Colonic mucosa (tissue), 4 donors: ENCODE measurements around the gene C5orf24. TPM values are rescaled to one million over a fixed set of nuclear protein-coding genes. Genes with fewer than 3 reads are reported as not detected.
"Not testable (repeated sequence)": the region's sequence is repeated elsewhere in the genome, so short reads cannot be mapped to it uniquely, and the experiment has no call there.

Experiments used
- DNase-seq: peaks from one replicate; pipeline ENCODE4 v3.0.0-alpha.2; 2020
- H3K27ac ChIP-seq: fragments of 200-600 bp; one replicate; pipeline ENCODE4 v1.8.0; 2021
- H3K27me3 ChIP-seq: fragments of 200-600 bp; one replicate; pipeline ENCODE4 v1.8.0; 2021
- H3K36me3 ChIP-seq: fragments of 200-600 bp; one replicate; pipeline ENCODE4 v1.8.0; 2021
- H3K4me1 ChIP-seq: fragments of 200-600 bp; one replicate; pipeline ENCODE4 v1.8.0; 2021; ENCODE audit warnings: mild to moderate bottlenecking
- H3K4me3 ChIP-seq: fragments of 200-600 bp; one replicate; pipeline ENCODE4 v1.8.0; 2021
- H3K9ac ChIP-seq, 2 donors: one replicate each; pipeline ENCODE4 v1.7.0; 2013; ENCODE audit warnings: control low read depth in 2 of 2, low read depth in 2 of 2, low read length in 2 of 2
- H3K9me3 ChIP-seq: fragments of 200-600 bp; one replicate; pipeline ENCODE4 v1.8.0; 2021
- CTCF ChIP-seq: fragments of 200-600 bp; IDR thresholded peaks from one replicate; pipeline ENCODE4 v1.8.0; 2022; ENCODE audit warnings: antibody characterized with exemption, mild to moderate bottlenecking
- intact Hi-C: fragments of 100-400 bp; cut with DNase I; formaldehyde crosslinking; loops from one replicate; pipeline ENCODE4 v1.14.1; 2022
- total RNA-seq, 2 donors: library from RNA; stranded (reverse); fragmentation: NEBNext Ultra II Directional in 1 of 2; extraction: Animal tissue kit (Norgen Biotek cat#: 25700) in 1 of 2; gene quantifications; one replicate each; pipeline ENCODE4 v1.2.1, GENCODE V29; 2021
- donor health status: healthy.
- donor health status: DM: no; HTN: no; CAD: no.
- donor health status: DM: no; HTN: no; CAD: no.

The C5orf24 gene
- total RNA-seq, 2 donors from 2014 or later, result 24.2 to 31.0 TPM

DNA sequence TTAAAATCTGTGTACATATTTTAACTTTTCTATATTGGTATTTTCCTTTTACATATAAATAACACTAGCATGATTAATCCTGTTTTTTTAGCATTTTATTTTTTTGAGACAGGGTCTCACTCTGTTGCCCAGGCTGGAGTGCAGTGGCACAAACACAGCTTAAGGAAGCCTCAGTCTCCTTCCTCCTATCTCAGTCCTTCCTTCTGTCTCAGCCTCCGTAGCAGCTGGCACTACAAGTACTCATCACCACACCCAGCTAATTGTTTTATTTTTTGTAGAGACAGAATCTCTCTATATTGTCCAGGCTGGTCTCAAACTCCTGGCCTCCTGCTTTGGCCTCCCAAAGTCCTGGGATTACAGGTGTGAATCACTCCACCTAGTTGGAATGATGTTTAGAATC, 1.5 kb upstream of the C5orf24 start:
- Histone ChIP-seq H3K4me3 (no peak overlapping the region), H3K27me3 (no peaks in the 10 kb centered on the region), H3K4me1 (peaks cover 7% of the 10 kb centered on the region), H3K9ac (no peak overlapping the region), H3K36me3 (no peaks in the 10 kb centered on the region), H3K9me3 (no peaks in the 10 kb centered on the region), H3K27ac (no peak overlapping the region)
- no peak for TF ChIP-seq CTCF
- intact Hi-C loops, result no loop called here
- no peak for DNase-seq

GRCh38 chr5:134845335-134845851, 375 bp upstream of the C5orf24 start:
- DNase-seq, result no peak
- no peaks in the 10 kb centered on the region for H3K36me3 ChIP-seq
- peak overlapping the region; percentile 81 to 82 for H3K9ac ChIP-seq
- intact Hi-C loops, result no loop called here
- H3K27ac ChIP-seq, result peak overlapping the region; percentile 97
- H3K27me3 ChIP-seq, result no peaks in the 10 kb centered on the region
- H3K4me3 ChIP-seq, result peak overlapping the region; percentile 88
- no peaks in the 10 kb centered on the region for H3K9me3 ChIP-seq
- TF ChIP-seq CTCF, result no peak
- peaks cover 7% of the 10 kb centered on the region for H3K4me1 ChIP-seq

DNA sequence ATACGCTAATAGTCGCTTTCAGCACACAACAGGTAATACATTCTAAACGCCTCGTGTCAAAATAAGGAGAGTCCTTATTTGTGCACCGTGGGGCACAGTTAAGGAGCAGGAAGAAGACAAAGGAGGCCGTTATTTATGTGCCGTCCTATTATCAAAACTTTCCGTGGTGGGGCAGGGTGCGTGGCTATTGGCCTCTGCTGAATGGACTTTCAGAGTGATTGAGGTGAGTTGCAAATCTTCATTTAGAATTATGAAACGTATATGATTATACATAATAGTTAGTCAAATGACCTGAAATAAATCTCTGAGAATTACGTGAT, 833 bp downstream of the C5orf24 start:
- TF ChIP-seq CTCF, result no peak
- H3K9ac ChIP-seq, result peak overlapping the region; percentile 81 to 82
- peak overlapping the region; percentile 88 for H3K4me3 ChIP-seq
- H3K27me3 ChIP-seq, result no peaks in the 10 kb centered on the region
- no peaks in the 10 kb centered on the region for H3K36me3 ChIP-seq
- H3K27ac ChIP-seq, result peak overlapping the region; percentile 97
- no peak for DNase-seq
- intact Hi-C loops, result no loop called here
- peaks cover 7% of the 10 kb centered on the region for H3K4me1 ChIP-seq
- no peaks in the 10 kb centered on the region for H3K9me3 ChIP-seq

GRCh38 chr5:134849434-134849933, 3.7 kb downstream of the C5orf24 start:
- DNase-seq, H3K9me3 ChIP-seq, H3K27ac ChIP-seq, H3K9ac ChIP-seq, H3K27me3 ChIP-seq, H3K4me1 ChIP-seq, H3K36me3 ChIP-seq, intact Hi-C loops, H3K4me3 ChIP-seq: not testable (repeated sequence)

- no peak overlapping the region for H3K4me3 ChIP-seq
- H3K27ac ChIP-seq, result no peak overlapping the region
- intact Hi-C loops, result no loop called here
- no peak for DNase-seq
- H3K36me3 ChIP-seq, result no peaks in the 10 kb centered on the region
- H3K9ac ChIP-seq, result no peak overlapping the region
- H3K27me3 ChIP-seq, result no peaks in the 10 kb centered on the region
- peaks cover 7% of the 10 kb centered on the region for H3K4me1 ChIP-seq
- no peak for TF ChIP-seq CTCF
- H3K9me3 ChIP-seq, result no peaks in the 10 kb centered on the region
Observed at GRCh38 chr5:134851307-134851923, 5.6 kb downstream of the C5orf24 start.

GRCh38 chr5:134856465-134856864, 10.7 kb downstream of the C5orf24 start:
- H3K27me3 ChIP-seq, H3K4me3 ChIP-seq, H3K36me3 ChIP-seq, H3K9me3 ChIP-seq, H3K9ac ChIP-seq, H3K27ac ChIP-seq, intact Hi-C loops, H3K4me1 ChIP-seq, DNase-seq: not testable (repeated sequence)
